RCC 7860 (cell line): ENCODE measurements around the gene LMO3.

Experiments
- DNase-seq: peaks from one replicate; pipeline ENCODE4 v3.0.0-alpha.2; 2015; ENCODE audit warnings: low spot score
- FAIRE-seq: peaks from 2 replicates; lab custom pipeline; 2012; peaks lifted over from hg19 to GRCh38; lab: Jason Lieb, UNC

The LMO3 gene

DNA sequence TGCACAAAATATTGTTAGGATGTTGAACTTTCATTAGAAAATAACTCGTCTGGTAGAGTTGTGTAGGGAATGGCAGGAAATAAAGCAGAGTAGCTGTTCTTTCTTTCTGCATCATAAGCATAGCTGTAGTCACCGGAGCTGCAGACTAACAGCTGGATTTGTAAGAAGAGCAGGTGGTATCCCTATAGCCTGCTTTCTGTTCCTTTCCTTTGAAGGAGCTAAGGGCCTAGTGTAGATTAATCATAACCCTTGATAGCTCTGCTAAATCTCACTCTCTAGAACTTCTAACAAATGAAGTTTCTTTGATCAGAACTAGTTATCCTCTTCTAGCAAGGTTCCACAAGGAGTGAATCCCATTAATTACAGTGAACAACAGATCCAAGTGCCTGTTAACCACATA lies 3.5 kb downstream of the LMO3 start:
- FAIRE-seq: no peak
- DNase-seq: no peak

DNA sequence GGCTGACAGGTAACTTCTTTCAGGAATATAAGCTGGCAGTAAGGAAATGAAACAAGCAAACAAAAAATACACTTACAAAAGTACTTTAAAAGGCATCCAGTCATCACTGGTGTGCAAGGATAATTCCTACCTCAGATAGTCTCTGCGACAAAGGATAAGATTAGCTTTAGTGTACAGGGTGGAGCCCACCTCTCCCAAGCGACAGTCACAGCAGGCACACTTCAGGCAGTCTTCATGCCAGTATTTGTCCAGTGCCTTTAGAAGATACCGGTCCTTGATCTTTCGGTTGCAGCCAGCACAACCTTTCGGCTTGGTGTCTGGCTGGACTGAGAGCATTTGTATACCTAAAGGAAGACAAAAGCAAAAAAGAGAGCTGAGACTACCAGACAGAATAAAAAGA lies 5.4 kb downstream of the LMO3 start:
- DNase-seq (no peak), FAIRE-seq (no peak)

DNA sequence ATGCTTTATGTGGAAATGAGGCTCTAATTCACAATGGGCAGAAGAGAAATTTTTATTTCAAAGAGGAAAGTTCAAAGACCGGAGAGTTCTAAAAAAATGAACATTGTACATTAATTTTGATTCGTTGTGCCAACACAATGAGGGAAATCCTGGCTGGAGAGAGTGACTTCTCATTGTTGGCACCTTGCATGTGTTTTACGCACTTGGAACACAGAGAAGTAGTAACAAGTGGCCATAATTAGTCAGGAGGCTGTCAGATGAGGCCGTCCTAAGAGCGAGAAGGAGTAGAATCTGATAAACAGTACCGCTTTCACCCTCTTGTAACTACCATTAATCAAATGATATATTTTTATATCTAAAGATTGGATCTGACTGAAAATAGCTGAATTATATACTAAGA lies 6.9 kb downstream of the LMO3 start:
- no peak for FAIRE-seq

DNA sequence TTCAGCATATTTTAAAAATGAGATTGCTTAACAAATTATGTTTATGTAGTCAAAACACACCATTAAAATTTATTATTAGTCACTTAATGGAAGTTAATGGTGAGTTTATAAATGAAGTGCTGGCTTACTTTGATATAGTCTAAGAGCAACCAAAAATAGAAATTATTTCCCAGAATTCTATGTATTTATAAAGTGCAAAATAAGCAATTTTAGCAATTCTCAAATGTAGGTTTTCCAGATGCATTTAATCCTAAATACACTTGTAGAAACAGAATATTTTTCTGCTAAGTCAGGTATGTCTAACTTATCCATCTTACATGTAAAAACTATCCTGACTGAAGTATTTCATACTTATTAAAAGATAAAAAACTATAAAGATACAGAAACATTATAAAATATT lies 11.2 kb downstream of the LMO3 start:
- DNase-seq (no peak), FAIRE-seq (no peak)

More for the DNA sequence above, 6.9 kb downstream of the LMO3 start:
- DNase-seq: no peak

DNA sequence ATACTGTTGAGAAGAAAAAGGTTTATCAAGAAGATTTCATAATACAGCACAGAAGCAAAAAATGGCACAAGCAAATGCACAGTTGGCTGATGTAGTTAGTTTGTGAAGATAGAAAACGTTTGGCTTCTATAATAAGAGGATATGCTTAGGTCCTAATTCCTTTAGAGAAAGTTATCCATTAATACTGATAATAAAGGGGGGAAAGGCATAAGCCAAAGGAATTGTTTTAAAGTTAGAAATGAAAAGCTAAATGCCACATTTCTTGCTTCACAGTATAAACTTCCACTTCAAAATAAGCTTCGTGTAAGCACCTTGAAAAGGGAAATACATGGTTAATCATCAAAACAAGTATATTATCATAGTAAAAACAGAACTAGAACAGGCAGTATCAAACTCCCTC lies 12.4 kb downstream of the LMO3 start:
- DNase-seq (no peak), FAIRE-seq (no peak)

DNA sequence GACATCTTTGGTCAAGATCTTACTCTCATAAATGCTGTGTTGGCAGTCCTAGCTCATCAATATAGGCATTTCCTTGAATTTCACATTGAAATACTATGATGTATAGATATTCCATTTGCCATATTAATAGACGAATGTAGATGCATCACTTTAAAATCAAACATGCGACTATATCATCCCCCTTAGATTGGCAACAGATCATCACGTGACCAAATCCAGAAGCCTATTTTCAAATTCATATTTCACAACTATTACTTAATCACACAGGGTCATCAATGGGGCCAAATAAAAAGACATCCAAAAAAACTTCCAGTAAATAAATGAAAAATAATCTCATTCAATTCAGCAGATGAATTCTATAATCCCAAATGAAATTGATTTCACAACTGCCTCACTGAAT lies 15.3 kb downstream of the LMO3 start:
- no peak for FAIRE-seq
- DNase-seq: no peak

DNA sequence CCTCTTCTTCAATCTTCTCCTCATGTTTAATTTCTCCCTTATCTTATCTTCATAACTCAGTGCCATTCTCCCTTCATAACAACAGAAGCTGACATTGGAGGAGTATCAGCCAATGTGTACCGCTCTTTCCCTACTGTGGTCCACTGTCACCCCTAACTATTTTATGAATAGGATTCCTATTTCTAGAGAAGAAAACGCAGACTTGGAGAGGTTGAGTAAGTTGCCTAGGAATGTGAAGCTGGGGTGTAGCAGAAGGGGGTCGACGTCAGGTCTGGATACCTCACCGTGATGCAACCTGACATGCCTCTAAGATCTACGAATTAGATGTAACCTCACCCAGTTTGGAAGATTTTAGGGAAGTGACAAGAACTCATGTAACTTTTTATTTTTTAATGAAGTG lies 17.1 kb downstream of the LMO3 start:
- DNase-seq: no peak
- FAIRE-seq: no peak

DNA sequence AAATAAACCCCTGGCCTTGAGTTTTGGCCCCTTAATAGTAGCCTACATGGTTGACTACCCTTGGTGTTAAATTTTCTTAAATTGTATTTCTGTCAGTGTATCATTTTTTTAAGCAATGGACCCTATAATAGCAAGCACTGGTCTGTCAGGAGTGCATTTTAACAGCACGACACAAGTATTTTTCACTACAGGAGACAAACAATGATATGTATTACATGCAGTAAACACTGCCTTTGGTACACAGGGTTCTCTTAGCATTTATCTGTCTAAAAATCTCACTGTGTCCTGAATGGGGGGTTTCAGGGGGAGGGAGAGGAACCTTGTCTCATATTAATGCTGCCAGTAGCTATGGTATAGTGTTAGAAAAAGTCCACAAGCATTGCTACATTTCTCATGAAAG lies 18.4 kb downstream of the LMO3 start:
- DNase-seq (no peak), FAIRE-seq (no peak)

DNA sequence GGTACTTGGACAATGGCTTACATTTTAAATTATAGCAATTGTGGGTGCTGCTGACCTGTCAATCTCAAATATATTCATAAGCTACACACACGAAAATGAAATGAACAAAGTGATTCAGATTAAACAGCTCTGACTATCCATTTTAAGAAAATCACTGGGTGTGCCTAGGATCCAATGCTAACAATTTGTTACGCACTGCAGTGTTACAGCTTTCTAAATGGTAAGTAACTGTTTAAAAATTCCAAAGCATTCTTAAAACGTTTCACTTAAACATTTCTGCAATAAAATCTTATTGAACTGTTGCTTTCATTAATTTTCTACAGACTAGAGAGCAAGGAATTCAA lies 18.9 kb downstream of the LMO3 start:
- DNase-seq: no peak
- FAIRE-seq: no peak

DNA sequence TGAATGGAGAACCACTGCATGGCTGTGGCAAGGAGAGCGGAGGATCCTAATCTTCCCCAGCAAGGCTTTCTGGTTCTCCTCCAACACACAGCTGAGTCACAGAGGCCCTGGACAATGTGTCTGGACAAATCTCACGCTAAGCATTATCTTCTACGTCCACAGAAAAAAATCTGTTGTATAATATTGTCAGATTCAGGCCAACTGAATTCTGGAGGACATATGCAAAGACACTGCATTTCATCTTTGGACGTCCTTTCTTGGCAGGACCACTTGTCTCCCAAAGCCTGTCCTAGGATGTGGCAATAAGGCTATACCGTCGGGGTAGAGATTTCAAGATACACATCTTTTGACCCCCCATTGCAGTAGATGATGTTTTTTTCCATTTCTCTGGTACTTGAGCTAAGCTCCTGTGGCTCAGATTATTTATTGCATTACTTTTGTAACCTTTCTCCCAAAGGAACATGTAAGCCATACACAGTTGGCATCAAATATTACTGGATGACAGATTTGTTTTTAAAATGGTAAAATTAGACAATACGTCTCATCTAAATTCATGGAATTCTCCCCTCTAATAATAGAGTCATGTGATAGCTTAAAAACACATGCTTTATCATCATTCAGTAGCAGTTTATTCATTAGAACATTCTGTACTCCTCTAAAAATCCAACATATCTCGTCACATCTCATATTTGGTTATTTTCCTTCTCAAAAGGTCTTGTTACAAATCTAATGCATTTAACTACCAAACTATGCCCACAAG lies 19.4 kb downstream of the LMO3 start:
- no peak for FAIRE-seq

DNA sequence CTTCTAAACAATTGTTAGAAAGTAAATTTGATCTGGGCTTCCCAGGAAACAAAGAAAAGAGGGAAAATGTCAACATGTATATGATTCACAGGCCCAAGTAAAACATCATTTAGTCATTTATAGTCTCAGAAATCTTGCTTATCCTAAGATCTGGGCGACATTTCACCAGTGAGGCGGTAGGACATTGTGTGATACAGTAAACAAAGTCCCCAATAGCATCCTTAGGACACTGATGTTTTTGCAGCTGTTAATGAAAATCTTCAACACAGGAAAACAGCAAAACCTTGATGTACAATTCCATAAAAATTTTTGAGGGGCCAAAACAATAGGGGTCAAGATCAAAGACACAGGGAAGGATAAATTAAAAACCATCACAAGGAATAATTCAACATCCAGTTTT lies 20.2 kb downstream of the LMO3 start:
- FAIRE-seq (no peak), DNase-seq (no peak)

More for the DNA sequence above, 19.4 kb downstream of the LMO3 start:
- no peak for DNase-seq

DNA sequence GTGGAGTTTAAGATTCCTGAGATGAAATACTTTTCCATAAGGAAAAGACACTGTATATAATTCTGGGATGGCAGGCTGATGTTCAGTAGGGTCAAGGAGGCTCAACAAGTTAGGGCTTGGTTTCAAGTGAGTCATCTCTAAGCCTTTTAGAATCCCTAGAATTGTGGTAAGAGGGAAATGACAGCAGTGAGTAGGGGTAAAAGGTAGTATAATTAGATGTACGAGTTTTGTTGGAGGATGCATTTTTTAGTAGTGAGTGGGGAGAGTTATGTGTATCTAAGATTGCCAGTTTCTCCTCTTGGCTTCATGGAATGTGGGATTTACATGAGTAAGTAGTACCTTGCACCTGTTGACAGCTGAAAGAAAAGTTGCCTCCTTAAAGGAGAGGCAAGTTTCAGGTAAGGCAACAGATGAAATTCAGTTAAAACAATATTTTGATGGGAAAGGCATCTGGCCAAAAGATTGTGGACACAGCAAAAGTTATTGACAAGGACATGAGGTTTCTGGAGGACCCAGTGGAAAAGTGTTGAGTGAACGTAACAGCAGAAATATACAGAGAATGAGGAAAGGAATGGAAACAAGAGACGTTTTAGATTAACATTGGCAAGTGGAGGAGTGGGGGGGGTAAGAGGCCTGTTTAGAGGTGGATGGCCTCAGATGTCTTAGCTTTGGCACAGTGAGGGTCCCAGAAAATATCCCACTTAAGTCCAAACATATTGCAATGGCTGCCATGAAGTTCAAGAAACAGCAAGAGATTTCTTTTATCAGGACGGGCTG lies 21.8 kb downstream of the LMO3 start:
- FAIRE-seq: no peak

DNA sequence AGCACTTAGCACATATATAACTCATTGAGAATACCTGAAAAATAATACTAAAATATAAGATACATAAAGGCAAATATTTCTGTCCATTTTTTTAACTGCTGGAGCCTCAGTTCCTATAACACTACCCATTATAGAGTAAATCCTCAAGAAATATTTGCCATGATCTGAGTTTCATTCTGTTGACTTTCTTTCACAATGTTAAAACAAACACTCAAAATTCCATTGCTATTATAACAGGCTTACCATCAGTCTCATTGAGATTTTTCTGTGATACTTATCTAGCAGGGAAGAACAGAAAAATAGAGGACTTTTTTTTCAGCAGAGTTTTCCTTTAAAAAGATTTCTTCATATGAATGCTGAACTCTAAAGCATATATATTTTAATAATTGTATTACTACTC lies 24.5 kb downstream of the LMO3 start:
- DNase-seq (no peak), FAIRE-seq (no peak)

More for the DNA sequence above, 21.8 kb downstream of the LMO3 start:
- DNase-seq: no peak

DNA sequence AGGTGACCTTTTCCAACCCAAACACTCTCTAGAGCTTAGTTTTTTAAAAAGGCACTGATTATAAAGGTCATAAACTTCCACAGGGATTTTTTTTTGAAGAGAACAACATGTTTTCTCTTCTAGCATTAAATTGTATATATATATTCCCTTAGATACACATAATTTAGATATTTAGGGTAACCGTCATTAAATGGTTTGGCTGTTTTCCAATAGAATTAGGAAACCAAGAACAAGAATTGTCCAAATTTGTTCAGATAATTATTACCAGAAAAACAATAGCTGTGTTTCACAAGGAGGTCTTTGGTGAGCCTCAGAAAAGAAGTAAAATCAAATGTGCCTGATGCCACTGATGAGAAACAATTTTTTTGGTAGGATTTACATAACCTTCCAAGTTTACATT lies 26.9 kb downstream of the LMO3 start:
- DNase-seq (no peak), FAIRE-seq (no peak)

DNA sequence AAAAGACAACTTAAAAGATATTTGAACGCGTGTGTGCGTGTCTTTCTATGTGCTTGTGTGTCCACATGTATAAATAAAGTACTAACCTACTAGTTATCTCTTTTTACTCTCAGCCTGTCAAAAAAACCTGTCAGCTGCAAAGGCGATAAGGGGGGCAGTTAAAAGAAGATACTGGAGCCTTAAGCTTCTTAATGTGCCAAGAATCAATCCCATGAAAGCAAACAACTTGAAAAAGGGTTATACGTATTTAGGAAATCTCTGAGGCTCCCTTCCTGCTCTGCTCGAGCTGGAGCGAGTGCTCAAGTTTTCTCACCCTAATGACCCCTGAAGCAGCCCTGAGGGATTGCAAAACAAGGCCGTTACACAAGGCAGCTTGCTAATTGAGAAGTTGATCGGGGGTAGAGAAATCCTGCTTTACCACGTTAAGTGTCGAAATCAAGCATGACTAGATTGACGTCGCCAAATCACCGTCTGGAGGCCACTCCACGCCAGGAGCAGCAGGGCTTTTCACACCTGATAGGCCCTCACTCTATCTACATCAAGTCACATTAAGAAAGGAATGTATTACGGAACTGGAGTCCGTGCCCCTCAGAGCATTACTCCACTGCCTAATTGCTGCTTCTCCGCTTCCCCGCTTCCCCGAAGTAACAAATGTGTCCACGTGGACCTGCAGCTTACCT lies 32.4 kb downstream of the LMO3 start:
- DNase-seq (no peak), FAIRE-seq (no peak)

DNA sequence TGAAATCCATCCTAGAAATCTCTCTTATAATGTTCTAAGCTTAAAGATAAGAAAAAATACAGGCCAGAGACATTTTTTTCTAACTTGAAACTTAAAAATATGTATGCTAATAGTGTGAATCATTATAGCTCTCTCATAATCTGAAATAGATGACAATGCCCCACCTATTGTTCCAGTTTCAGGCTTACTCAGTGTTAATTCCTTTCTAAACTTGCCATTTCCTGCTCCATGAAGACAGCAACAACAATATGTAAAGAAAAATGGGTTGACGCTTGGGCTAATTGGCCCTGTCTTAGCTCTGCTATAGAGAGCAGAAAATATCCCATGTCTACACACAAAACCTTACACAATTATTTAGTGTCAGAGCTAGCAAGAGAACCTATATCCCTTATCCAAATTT lies 37.1 kb downstream of the LMO3 start:
- FAIRE-seq (no peak), DNase-seq (no peak)

DNA sequence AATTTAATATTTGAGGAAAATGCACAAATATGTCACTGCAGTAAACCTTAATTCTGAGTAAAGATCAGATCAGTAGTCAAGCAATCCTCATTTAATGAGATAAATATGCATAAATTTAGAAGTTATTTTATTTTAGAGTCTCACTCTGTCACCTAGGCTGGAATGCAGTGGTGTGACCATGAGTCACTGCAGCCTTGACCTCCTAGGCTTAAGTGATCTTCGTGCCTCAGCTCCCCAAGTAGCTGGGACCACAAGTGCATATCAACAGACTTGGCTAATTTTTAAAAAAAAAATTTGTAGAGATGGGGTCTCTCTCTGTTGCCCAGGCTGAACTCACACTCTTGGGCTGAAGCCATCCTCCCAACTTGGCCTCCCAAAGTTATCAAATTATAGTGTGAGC lies 41.3 kb downstream of the LMO3 start:
- DNase-seq (no peak), FAIRE-seq (no peak)

DNA sequence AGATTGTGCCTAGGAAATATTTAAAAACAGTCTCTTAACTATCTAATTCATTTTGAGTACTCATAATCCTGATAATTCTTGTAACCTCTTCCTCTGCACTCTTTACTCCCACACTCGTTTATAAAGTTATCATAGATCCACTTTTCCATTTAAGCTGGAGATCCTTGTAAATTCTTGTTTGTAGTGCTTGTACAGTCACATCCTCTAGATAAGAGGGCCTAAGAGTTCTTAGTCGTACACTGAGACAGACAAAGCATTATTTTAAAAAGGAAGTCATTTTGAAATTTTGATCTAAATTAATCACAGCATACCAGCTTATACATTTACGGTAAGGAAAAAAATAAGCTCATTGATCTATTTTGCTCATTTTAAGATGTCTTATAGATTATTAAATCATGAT lies 42.5 kb downstream of the LMO3 start:
- DNase-seq (no peak), FAIRE-seq (no peak)

DNA sequence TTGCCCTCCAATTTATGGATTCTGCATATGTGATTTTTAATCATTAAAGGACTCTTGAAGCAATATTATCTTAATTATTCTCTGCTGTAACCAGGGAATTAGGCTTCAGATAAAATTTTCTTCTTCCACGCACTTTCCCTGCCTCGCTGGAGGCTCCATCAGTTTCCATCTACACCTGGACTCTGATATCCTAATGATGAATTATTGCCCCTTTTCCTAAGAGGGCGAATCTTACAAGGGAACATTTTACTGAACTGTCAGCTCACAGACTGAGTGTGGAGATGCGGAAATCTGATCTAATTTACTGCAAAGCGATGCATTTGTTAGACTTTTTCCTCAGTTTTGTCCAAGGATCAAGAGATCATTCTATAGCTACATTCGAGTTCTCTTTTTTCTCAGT lies 43.0 kb downstream of the LMO3 start:
- no peak for DNase-seq
- FAIRE-seq: no peak

DNA sequence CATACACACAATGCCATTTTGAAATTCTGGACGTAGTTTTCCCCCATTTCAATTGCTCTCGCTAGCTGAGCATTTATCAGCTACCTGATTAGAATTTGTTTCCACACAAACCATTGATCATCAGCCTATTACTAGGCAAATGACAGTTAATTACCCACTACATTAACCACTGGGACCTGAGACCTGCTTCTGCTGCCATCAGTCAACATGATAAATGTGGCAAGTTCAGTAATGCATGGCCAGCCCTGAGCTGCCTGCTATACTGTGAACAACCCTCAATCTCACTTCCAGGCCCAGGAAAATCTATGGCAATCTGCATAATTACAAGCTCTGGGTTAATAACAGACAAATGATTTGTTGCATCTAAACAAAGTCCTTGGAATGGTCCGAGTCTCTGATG lies 43.5 kb downstream of the LMO3 start:
- DNase-seq (no peak), FAIRE-seq (no peak)

DNA sequence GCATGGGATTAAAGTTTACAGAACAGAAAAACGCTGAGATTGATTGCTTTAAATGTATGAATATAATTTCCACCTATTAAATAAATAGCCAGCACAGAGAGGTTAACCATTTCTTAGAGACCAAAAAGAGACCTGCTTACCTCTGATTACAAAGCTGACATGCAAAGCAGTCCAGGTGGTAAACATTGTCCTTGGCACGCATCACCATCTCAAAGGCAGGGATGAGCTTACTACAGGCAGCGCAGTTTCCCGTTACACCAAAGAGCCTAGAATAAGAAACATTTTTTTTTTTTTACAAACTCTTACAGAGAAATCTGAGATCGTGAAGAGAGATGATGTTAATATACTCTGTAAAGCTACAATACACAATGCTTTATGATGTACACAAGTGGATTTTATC lies 45.7 kb downstream of the LMO3 start:
- DNase-seq (no peak), FAIRE-seq (no peak)

DNA sequence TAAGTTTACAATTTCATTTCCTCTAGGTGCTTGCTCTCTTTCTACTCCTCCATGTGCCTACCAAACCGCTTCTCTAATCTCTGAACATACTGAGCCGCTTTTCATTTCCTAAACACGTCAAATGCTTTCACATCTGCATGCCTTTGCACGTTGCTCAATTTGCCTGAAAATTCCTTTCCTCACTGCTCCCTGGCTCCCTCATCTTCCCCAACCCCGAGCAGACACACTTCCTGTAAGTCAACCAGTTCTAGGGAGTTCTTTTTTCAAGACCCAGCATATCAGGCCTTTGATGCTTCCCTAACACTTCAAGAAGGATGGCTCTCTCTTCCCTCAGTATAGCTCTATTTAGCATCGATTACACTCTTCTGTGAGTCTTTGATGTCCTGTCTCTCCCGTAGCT lies 50.3 kb downstream of the LMO3 start:
- no peak for FAIRE-seq
- DNase-seq: no peak
